Stimulated activated CD4-positive, alpha-beta T cell treated with anti-CD3 and anti-CD28 coated beads, Interleukin-1b, Interleukin-23, amount 100 ng/mL, for 48 hours (primary cell): Measurements from ENCODE around the gene VWA5B2.
A peak's percentile ranks its signal among the peaks of the same experiment; 100 is the strongest.

ENCODE experiments used
- DNase-seq: peaks from one replicate; pipeline ENCODE4 v3.0.0-alpha.2; 2020

Gene VWA5B2

GRCh38 chr3:184282941-184283340, 53.6 kb downstream of the VWA5B2 start:
- DNase-seq = no peak

- no peak for DNase-seq
These were observed 54.3 kb downstream of the VWA5B2 start for GRCh38 chr3:184283681-184284080.

DNA sequence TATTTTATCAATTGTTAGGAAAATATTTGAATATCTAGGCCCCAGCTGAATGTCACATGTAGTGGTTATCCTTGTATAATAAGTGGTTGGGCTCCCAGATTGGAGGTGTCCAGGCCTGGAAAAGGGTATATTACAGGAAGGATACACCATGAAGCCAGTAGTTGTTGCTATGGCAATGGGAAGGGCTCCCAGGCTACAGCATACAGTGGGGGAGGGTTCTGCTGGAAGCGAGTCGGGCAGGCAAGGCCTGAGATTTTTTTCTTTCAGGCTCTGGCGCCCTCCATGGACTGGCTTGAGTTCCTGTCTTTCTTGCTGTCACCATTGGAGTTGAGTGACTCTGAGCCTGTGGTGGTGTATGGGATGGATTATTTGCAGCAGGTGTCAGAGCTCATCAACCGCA, 55.3 kb downstream of the VWA5B2 start:
- DNase-seq = peak; percentile 24

- DNase-seq = peak; percentile 68
These were observed 60.1 kb downstream of the VWA5B2 start for GRCh38 chr3:184289426-184289938.

DNA sequence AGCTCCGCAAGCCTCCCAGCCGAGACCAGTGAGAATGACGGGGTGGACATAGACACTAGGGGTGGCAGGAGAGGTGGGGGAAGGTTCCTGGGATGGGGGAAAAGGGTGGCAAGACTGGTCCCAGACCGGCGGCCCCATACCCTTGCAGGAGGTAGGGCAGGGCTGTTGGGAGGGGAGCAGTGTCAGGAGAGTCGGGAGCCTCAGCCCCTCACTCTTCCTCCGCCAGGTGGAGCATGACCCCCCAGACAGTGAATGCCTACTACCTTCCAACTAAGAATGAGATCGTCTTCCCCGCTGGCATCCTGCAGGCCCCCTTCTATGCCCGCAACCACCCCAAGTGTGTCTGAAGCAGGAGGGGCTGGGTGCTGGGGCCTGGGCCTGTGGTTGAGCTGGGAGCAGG, 60.9 kb downstream of the VWA5B2 start:
- no peak for DNase-seq

DNA sequence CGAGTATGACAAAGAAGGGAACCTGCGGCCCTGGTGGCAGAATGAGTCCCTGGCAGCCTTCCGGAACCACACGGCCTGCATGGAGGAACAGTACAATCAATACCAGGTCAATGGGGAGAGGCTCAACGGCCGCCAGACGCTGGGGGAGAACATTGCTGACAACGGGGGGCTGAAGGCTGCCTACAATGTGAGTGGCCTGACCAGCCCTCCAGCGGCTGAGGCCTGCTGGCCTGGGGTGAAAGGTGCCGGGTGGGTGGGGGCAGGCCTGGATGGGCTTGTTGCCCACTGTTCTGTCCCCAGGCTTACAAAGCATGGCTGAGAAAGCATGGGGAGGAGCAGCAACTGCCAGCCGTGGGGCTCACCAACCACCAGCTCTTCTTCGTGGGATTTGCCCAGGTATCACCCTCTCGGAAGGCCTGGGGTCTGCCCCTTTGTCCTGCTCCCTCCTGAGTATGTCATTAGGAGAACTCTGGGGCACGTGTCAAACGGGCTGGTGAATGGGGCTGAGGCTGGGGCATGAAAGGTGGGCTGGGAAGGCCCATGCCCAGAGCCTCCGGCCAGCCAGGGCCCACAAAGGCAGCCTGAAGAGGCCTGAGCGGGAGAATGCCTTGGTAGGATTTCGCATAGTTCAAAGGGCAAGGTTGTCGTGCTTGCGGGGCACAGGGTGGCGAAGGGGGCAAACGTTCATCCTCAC, 61.8 kb downstream of the VWA5B2 start:
- DNase-seq = no peak
